Measurements from ENCODE around the gene KRT73. TPM values are rescaled to one million over a fixed set of nuclear protein-coding genes. Genes with fewer than 3 reads are reported as not detected.

The KRT73 gene
- total and polyA plus RNA-seq, 9 of the 15 experiments (the other 6 are each of a cell fraction or from before 2014, with no cell fraction given): 0.09 to 0.18 (median 0.13) TPM; not detected in 5

DNA sequence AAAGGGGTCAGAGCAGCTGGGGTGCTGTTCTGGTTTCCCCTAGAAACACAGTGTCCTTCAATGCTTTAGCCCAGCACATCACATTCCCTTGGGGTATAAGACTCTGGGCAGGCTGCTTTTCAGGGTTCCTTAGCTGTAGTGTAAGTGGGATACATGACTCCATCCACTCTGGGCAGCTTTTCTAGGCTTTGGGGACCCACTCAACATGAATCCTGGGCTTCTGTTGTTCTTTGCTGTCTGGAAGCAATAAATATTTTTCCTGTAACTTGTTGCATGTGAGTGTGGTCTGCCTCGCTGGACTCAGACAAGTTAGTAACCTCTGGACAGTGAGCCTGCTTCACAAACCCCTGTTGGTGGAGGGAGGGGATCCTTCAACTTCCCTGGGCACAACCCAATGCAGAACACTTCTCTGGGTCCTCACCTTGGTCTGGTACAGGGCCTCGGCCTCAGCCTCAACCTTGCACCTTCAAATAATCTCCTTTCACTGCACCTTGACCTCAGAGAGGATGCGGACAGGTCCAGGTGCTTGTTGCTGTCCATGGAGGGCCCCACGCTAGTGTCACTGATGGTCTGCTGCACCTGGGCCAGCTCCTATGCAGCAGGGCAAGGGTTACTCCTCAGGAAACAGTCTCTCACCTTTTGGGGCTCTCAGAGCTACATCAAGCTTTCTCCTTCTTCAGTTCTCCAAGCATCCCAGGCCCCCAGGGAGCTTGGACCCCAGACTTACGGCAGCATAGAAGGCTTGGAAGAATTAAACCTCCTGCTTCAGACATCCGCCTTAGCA is 13.5 kb upstream of the KRT73 start:
- WGBS (ENCODE audit: insufficient coverage, low coverage, missing lambda C conversion rate): 61% methylated on average over 5 of the region's 6 CpGs
- no peak overlapping the region for H3K4me2 ChIP-seq (ENCODE audit: insufficient read depth, low read length)

More for the DNA sequence above, 13.5 kb upstream of the KRT73 start:
- TF ChIP-seq USF2 (CRISPR knock-in tag; IDR thresholded peaks at IDR 0.05) (no peak), FOXK2 (conservative IDR thresholded peaks at IDR 0.05 in 1 of 2, IDR thresholded peaks at IDR 0.05 in 1 of 2; ENCODE audit: low read depth in 2 of 2) (no peak), NFATC3 (IDR thresholded peaks at IDR 0.05) (no peak), ZNF311 (CRISPR knock-in tag; IDR thresholded peaks at IDR 0.05) (no peak), KLF1 (tag; IDR thresholded peaks at IDR 0.05) (no peak), TCF7 (IDR thresholded peaks at IDR 0.05; ENCODE audit: borderline replicate concordance) (no peak), OTX1 (CRISPR knock-in tag; IDR thresholded peaks at IDR 0.05) (no peak), MCM3 (IDR thresholded peaks at IDR 0.05) (no peak), SFPQ (IDR thresholded peaks at IDR 0.05; ENCODE audit: low read depth, low read length) (no peak)
- TF ChIP-seq, protein P1, sequence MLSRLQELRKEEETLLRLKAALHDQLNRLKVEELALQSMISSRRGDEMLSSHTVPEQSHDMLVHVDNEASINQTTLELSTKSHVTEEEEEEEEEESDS (CRISPR knock-in tag; IDR thresholded peaks at IDR 0.05): no peak
- TF ChIP-seq, protein P2, sequence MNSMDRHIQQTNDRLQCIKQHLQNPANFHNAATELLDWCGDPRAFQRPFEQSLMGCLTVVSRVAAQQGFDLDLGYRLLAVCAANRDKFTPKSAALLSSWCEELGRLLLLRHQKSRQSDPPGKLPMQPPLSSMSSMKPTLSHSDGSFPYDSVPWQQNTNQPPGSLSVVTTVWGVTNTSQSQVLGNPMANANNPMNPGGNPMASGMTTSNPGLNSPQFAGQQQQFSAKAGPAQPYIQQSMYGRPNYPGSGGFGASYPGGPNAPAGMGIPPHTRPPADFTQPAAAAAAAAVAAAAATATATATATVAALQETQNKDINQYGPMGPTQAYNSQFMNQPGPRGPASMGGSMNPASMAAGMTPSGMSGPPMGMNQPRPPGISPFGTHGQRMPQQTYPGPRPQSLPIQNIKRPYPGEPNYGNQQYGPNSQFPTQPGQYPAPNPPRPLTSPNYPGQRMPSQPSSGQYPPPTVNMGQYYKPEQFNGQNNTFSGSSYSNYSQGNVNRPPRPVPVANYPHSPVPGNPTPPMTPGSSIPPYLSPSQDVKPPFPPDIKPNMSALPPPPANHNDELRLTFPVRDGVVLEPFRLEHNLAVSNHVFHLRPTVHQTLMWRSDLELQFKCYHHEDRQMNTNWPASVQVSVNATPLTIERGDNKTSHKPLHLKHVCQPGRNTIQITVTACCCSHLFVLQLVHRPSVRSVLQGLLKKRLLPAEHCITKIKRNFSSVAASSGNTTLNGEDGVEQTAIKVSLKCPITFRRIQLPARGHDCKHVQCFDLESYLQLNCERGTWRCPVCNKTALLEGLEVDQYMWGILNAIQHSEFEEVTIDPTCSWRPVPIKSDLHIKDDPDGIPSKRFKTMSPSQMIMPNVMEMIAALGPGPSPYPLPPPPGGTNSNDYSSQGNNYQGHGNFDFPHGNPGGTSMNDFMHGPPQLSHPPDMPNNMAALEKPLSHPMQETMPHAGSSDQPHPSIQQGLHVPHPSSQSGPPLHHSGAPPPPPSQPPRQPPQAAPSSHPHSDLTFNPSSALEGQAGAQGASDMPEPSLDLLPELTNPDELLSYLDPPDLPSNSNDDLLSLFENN (IDR thresholded peaks at IDR 0.05; ENCODE audit: low read depth in 2 of 2, low read length in 2 of 2): no peak
- TF ChIP-seq, protein P3, sequence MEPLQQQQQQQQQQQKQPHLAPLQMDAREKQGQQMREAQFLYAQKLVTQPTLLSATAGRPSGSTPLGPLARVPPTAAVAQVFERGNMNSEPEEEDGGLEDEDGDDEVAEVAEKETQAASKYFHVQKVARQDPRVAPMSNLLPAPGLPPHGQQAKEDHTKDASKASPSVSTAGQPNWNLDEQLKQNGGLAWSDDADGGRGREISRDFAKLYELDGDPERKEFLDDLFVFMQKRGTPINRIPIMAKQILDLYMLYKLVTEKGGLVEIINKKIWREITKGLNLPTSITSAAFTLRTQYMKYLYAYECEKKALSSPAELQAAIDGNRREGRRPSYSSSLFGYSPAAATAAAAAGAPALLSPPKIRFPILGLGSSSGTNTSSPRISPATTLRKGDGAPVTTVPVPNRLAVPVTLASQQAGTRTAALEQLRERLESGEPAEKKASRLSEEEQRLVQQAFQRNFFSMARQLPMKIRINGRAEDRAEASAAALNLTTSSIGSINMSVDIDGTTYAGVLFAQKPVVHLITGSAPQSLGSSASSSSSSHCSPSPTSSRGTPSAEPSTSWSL (CRISPR knock-in tag; IDR thresholded peaks at IDR 0.05; ENCODE audit: borderline replicate concordance): no peak
- H2AFZ ChIP-seq (ENCODE audit: low read depth, low read length): no peak overlapping the region
- intact Hi-C loops (cut with micrococcal nuclease) (no loop called here), in situ Hi-C loops (cut with MboI) (no loop called here)
- POLR2A ChIA-PET: no interaction called here
- no peaks in the 10 kb centered on the region for H3K79me2 ChIP-seq (ENCODE audit: control insufficient read depth, insufficient read depth, low read length)
- peaks cover 8 to 31% of the 10 kb centered on the region in 2 experiments for H3K4me1 ChIP-seq (replicated peaks in 1 of 2; ENCODE audit: control insufficient read depth in 2 of 2, insufficient read depth in 2 of 2, low read length in 2 of 2)
- no peak overlapping the region for H3K9ac ChIP-seq (ENCODE audit: insufficient read depth in 1 of 2, low read depth in 2 of 2, low read length in 2 of 2)
- FAIRE-seq (no peak), DNase-seq (ENCODE audit: extremely low read depth in 1 of 4, low spot score in 3 of 4) (no peak), ATAC-seq (no peak)
- H3K9me3 ChIP-seq (replicated peaks; ENCODE audit: control insufficient read depth, insufficient read depth, low read depth, low read length): no peaks in the 10 kb centered on the region
- no peaks in the 10 kb centered on the region for H3K9me1 ChIP-seq (ENCODE audit: control insufficient read depth, insufficient read depth, low read length)
- BruUV-seq (replicated peaks): no TSS peak
- H3K4me3 ChIP-seq: no peak overlapping the region
- no peak overlapping the region for H3K27ac ChIP-seq (ENCODE audit: extremely low read depth, low read depth, low read length)
- no peaks in the 10 kb centered on the region for H3K36me3 ChIP-seq (ENCODE audit: control insufficient read depth, insufficient read depth, low read length)
- no peaks in the 10 kb centered on the region for H4K20me1 ChIP-seq (replicated peaks; ENCODE audit: control insufficient read depth, insufficient read depth, low read length)
- H3K27me3 ChIP-seq (ENCODE audit: control insufficient read depth in 2 of 2, insufficient read depth in 2 of 2, low read length in 2 of 2): no peaks in the 10 kb centered on the region
- CTCF ChIA-PET (ENCODE audit: low intra/inter-chr PET ratio): no interaction called here
